ENCODE results near the gene VWC2. TPM values are rescaled to one million over a fixed set of nuclear protein-coding genes. Genes with fewer than 3 reads are reported as not detected.

VWC2 gene
- total and polyA plus RNA-seq, 7 donors: under 0.01 to 0.14 (median under 0.01) TPM; not detected in 1

DNA sequence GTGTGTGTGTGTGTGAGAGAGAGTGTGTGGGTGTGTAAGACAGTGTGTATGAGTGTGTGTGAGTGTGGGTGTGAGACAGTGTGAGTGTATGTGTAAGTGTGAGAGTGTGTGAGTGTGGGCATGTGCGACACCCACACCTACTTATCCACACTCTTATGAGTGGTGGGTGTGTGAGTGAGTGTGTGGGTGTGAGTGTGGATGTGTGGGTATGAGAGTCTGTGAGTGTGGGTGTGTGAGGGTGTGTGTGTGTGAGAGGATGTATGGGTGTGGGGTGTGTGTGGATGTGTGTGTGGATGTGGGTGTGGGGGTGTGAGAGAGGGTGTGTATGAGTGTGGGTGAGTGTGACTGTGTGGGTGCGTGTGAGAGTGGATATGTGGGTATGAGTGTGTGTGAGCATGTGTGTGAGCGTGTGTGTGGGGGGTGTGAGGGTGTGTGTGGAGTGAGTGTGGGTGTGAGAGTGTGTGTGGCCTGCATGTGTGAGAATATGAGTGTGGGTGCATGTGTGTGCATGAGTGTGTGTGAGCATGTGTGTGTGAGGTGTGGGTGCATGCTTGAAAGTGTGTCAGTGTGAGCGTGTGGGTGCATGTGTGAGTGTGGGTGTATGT lies 15.1 kb downstream of the VWC2 start:
- DNase-seq: no peak

DNA sequence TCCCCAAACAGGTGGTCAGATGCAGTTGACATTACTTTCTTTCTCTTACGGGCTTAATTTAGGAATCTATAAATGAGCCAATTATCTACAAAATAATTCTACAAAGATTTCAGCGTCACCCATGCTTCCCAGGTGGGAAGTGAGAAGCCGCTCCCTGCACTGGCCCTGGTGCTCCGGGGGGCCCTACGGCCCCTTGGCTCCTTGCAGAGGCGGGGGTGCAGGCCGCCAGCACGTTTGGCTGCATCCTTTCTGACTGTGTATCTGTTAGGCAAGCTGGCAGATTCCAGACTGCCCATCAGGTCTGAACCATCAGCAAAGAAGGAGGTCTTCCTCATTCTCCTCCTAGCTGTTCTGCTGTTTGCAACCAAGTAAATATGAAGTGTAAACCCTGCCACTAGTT lies 16.3 kb downstream of the VWC2 start:
- Histone ChIP-seq H3K27ac (no peak overlapping the region), H3K9me3 (no peaks in the 10 kb centered on the region), H3K4me1 (no peaks in the 10 kb centered on the region), H3K36me3 (no peaks in the 10 kb centered on the region), H3K4me3 (no peak overlapping the region), H3K27me3 (no peaks in the 10 kb centered on the region)
- DNase-seq: no peak
- TF ChIP-seq POLR2AphosphoS5 (IDR thresholded peaks at IDR 0.05) (no peak), POLR2A (IDR thresholded peaks at IDR 0.05) (no peak), EP300 (IDR thresholded peaks at IDR 0.05) (no peak)
- TF ChIP-seq, protein P1, sequence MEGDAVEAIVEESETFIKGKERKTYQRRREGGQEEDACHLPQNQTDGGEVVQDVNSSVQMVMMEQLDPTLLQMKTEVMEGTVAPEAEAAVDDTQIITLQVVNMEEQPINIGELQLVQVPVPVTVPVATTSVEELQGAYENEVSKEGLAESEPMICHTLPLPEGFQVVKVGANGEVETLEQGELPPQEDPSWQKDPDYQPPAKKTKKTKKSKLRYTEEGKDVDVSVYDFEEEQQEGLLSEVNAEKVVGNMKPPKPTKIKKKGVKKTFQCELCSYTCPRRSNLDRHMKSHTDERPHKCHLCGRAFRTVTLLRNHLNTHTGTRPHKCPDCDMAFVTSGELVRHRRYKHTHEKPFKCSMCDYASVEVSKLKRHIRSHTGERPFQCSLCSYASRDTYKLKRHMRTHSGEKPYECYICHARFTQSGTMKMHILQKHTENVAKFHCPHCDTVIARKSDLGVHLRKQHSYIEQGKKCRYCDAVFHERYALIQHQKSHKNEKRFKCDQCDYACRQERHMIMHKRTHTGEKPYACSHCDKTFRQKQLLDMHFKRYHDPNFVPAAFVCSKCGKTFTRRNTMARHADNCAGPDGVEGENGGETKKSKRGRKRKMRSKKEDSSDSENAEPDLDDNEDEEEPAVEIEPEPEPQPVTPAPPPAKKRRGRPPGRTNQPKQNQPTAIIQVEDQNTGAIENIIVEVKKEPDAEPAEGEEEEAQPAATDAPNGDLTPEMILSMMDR (IDR thresholded peaks at IDR 0.05): no peak
- 82 to 95% methylated on average over 8 of the region's 8 CpGs for WGBS, 2 donors
- intact Hi-C loops (cut with DNase I): no loop called here

More for the DNA sequence above, 15.1 kb downstream of the VWC2 start:
- WGBS, 2 donors: 96 to 97% methylated on average over 4 of the region's 4 CpGs
- no peaks in the 10 kb centered on the region for H3K4me1 ChIP-seq
- no peaks in the 10 kb centered on the region for H3K36me3 ChIP-seq
- no peak overlapping the region for H3K27ac ChIP-seq
- no peaks in the 10 kb centered on the region for H3K9me3 ChIP-seq
- no peak overlapping the region for H3K4me3 ChIP-seq
- no peak for TF ChIP-seq EP300 (IDR thresholded peaks at IDR 0.05)
- no peak for TF ChIP-seq POLR2A (IDR thresholded peaks at IDR 0.05)
- TF ChIP-seq, protein P1 (IDR thresholded peaks at IDR 0.05): no peak
- TF ChIP-seq POLR2AphosphoS5 (IDR thresholded peaks at IDR 0.05): no peak
- intact Hi-C loops (cut with DNase I): no loop called here
- H3K27me3 ChIP-seq: no peaks in the 10 kb centered on the region

DNA sequence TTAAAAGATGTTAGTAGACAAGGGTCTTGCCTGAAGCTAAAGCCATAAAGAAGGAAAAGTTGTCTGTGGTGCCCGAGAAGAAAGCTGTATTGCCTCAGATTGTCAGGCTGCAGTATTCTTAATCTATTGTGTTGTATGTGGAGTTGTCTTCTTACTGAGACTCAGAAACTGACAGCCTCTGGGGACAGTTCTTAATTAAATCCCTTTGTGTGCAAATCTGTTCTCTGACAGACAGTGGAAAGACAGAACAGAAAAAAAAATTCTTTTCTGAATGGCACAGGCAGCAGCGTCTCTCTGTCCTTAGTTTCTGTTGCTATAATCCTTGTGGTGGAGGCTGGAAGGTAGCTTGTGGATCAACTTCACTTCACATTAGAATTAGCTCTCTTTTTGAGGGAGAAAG lies 16.8 kb downstream of the VWC2 start:
- Histone ChIP-seq H3K27ac (no peak overlapping the region), H3K9me3 (no peaks in the 10 kb centered on the region), H3K4me1 (no peaks in the 10 kb centered on the region), H3K27me3 (no peaks in the 10 kb centered on the region), H3K4me3 (no peak overlapping the region), H3K36me3 (no peaks in the 10 kb centered on the region)
- TF ChIP-seq, protein P1 (IDR thresholded peaks at IDR 0.05): no peak
- no peak for TF ChIP-seq POLR2AphosphoS5 (IDR thresholded peaks at IDR 0.05)
- TF ChIP-seq POLR2A (IDR thresholded peaks at IDR 0.05): no peak
- TF ChIP-seq EP300 (IDR thresholded peaks at IDR 0.05): no peak
- 78 to 87% methylated on average over 2 of the region's 2 CpGs for WGBS, 2 donors
- no peak for DNase-seq
- intact Hi-C loops (cut with DNase I): no loop called here

DNA sequence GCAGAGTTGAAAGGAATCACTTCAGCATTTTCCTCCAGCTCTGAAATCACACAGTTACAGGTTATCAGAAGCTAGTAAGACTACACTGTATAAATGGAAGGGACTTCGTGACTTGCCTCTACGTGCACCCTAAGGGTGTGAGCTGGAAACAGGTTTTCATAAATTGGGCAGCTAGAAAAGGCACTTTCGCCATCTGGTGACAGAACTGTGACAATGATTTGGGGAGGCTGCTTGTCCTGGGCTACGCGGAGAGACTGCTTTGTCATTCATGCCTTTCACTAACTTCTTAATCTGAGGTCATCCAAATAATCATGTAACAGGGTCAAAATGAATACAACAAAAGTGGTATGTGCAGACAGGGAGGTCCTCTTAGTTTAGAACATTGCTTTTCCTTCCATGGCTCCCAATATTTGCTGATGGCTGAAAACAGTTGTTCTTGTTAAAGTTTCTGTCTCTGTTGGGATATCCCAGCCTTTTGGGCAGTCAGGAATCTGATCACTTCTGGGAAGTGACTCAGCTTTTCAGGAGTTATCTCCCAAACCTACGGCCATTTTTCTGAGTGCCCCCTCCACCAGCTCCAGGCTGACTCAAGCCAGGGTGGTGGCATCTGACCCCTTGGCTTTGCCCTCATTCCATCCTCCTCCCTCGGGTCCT lies 17.8 kb downstream of the VWC2 start:
- H3K27me3 ChIP-seq: no peaks in the 10 kb centered on the region
- H3K4me3 ChIP-seq: no peak overlapping the region
- no peak for DNase-seq
- intact Hi-C loops (cut with DNase I): no loop called here
- no peaks in the 10 kb centered on the region for H3K9me3 ChIP-seq
- no peak overlapping the region for H3K27ac ChIP-seq
- H3K36me3 ChIP-seq: no peaks in the 10 kb centered on the region
- no peaks in the 10 kb centered on the region for H3K4me1 ChIP-seq
- WGBS, 2 donors: 20 to 28% methylated on average over 7 of the region's 7 CpGs
- no peak for TF ChIP-seq POLR2AphosphoS5 (IDR thresholded peaks at IDR 0.05)
- TF ChIP-seq, protein P1 (IDR thresholded peaks at IDR 0.05): no peak
- TF ChIP-seq POLR2A (IDR thresholded peaks at IDR 0.05): no peak
- TF ChIP-seq EP300 (IDR thresholded peaks at IDR 0.05): no peak

All from sigmoid colon (tissue), 7 donors.